Activated CD4-positive, alpha-beta T cell treated with anti-CD3 and anti-CD28 coated beads, Interleukin-2, amount 50 U/mL, for 24 hours (primary cell): Measurements from ENCODE around the gene ESRRA.

ENCODE experiments used
- DNase-seq, 2 donors: peaks; one replicate each; pipeline ENCODE4 v3.0.0-alpha.2; 2020; ENCODE audit warnings: low read depth in 1 of 2, low spot score in 1 of 2

ESRRA gene

DNA sequence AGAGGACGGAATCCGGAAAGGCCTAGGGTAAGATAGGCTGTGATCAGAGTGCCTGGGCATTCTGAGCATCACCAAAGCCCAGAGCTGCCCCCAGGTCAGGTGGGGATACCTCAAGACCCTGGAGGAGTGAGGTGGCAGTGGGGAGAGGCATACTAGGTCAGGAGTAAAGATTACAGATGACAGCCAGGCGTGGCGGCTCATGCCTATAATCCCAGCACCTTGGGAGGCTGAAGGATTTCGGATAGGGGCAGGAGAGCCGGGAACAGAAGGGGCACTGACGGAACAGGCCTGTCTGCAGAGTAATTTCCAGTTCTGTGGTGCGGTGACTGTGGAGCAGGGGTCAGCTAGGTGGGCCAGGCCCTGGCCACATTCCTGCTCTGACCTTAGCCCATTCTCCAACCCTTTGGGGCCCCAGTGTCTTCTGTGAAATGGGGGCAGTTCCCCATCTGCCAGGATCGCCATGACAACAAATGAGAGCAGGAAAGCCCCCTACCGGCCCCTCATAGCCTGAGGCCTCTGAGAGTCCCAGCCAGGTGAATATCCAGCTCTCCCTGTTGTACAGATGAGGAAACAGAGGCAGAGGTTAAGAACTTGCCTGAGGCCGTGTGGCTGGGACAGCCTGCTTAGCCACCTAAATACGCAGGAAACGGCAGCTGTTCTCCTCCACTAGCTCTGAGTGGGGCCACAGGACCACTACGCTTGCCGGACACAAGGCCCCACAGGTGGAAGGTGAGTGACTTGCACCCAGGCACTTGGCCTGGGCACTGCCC lies 30.1 kb upstream of the ESRRA start:
- no peak for DNase-seq

DNA sequence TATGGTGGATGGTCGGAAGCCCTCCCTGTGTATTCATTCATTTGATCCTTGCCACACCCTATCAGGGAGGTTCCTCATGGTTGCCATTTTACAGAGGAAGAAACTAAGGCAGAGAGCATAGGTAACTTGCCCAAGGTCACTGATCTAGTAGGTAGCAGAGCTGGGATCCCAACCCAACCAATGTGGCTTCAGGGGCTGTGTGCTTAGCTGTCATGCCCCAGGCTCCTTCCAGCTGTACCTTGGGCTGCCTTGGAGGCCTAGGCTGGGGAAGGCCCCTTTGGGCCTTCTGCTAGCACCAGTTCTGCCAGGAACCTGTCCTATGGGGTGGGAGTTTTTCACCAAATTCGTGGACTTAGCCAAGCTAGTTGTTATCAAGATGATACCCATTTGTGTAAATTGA lies 29.5 kb upstream of the ESRRA start:
- no peak for DNase-seq

DNA sequence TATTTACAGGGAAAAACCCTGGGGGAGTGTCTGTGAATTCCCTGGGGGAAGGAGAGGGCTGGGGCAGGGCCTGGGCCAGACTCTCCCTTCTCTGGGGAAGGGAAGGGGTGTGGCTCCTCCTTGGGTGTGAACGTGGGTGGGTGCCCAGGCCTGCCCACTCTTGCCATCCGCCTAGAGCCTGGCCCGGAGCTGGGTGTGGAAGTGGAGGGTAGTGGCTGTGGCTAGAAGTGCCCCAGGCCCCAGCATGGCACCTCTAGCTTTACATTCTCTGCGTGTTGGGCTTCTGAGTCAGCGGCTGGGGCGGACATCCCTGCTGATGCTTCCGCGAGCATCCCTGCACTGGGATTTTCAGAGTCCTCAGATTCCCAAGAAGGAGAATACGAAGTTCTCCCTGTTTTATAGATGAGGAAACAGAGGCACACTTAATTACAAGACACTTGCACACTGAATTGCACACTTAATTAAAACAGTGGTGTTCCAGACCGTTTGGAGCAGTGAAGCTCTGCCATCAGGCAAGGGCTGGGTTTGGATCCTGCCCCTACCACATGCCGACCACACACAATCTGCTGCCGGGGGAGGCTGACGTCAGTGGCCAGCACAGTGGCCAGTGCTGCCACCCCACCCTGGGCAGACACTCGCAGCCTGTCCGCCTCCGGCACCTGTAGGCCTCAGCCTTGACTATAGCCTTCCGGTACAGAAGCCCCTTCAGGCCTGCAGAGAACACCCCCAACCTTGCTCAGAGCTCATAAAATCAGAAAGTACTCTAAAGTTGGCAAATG lies 28.5 kb upstream of the ESRRA start:
- no peak for DNase-seq

DNA sequence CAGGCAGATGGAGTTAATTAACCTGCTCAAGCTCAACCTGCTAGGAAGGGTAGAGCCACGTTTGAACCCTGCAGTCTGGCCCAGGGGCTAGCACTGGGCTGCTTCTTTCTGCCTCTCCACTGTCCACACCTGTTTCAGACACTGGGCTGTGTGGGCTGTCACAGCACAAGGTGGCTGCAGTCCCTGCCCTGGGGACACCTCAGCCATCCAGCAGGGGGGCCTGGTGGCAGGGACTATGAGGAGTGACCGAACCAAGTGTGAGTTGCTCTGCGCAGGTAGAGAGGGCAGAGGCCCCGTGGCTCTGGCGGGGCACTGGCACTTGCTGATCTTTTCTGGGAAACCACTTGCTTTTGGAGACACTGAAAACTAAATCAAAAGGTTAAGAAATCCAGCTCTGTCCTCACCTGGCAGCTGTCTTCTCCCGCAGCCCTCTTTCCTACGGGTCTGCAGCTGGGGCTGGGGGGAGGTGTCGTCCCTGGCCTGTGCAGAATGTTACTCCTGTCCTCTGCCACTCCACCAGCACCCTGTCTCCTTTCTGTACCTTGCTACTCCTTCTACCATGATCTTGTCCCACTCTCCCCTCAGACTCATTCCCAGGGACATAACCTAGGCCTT lies 26.6 kb upstream of the ESRRA start:
- DNase-seq = no peak

DNA sequence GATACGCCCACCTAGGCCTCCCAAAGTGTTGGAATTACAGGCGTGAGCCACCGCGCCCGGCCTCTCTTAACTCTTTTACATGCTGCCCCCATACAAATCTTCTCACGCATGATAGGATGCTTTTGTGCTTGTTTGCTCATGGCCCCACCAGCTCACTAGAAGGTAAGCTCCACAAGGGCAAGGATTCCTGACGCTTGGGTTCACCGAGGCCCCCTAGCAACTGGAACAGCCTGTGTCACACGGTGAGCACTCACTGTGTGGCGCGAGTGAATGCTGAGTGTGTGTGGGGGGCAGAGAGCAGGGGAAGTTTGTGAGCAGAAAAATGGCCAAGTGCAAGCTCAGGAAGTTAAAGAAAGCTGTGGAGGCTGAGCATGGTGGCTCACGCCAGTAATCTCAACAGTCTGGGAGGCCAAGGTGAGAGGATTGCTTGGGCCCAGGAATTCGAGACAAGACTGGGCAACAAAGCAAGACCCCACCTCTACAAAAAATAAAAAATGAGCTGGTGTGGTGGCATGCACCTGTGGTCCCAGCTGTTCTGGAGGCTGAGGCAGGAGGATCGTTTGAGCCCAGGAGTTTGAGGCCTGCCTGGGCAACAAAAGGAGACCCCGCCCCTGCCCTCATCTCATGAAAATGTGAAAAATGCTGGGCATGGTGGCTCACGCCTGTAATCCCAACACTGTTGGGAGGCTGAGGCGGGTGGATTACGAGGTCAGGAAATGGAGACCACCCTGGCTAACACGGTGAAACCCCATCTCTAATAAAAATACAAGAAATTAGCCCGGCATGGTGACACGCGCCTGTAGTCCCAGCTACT lies 23.2 kb upstream of the ESRRA start:
- DNase-seq = no peak

DNA sequence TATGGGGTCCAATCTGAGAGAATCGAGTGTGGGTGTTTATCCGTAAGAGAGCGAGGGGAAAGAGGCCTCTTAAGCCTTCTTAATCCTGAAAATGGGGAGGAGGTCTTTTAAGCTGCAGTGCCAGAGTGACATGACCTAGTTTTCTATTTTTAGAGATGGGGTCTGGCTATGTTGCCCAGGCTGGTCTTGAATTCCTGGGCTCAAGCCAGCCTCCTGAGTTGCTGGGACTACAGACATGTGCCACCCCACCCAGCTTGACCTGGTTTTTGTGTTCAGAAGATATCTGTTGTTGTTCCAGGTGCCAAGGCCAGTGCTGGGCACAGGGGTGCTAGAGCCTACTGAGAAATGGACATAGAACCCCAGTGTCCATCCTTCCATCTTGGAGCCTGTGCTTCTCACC lies 22.2 kb upstream of the ESRRA start:
- no peak for DNase-seq

DNA sequence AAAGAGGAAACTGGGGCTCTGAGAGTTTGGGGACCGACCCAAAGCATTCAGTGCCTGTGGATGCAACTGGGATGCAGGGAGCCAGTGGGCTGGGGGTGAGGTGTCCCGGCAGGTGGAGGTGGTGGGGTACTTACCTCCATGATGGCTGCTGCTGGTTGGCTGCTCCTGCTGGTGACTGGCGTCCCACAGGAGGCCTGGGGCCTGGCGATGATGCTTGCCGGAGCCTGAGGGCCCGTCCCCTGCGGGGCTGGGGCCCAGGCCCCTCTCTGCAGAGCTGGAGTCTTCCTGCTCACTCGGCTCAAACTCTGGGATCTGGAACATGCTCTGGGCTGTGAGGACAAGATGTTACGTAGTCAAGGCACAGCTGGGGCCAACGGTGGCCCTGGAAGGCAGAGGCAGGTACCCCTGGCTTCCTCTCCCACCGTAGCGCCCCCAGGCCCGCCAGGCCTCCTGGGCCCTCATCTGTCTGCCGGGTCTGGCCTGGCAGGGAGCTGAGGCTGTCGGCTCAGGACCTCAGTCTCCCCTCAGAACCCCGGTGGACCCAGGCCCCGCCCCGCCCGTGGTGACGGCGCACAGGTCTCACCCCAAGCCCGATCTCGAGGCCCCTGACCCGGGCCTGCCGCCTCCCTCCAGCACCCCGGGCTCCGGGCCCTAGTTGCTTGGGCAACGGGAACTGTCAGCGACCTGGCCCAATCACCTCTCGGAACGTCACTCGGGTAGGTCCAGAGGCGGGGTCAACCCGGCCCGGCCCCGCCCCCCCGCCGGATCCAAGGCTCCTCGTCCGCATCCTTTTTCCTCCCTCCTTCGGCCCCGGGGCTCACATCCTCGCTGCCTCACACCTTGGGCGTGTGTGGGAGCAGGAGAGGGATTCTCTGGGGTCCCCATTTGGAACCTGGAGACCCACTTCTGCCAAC lies 21.0 kb upstream of the ESRRA start, which contains the start of gene BAD:
TSS of gene BAD (minus strand) at position 618 of the 914 bp plus-strand sequence. CDS start at position 321, 297 bp downstream.
- peak; percentile 81 to 90 for DNase-seq

DNA sequence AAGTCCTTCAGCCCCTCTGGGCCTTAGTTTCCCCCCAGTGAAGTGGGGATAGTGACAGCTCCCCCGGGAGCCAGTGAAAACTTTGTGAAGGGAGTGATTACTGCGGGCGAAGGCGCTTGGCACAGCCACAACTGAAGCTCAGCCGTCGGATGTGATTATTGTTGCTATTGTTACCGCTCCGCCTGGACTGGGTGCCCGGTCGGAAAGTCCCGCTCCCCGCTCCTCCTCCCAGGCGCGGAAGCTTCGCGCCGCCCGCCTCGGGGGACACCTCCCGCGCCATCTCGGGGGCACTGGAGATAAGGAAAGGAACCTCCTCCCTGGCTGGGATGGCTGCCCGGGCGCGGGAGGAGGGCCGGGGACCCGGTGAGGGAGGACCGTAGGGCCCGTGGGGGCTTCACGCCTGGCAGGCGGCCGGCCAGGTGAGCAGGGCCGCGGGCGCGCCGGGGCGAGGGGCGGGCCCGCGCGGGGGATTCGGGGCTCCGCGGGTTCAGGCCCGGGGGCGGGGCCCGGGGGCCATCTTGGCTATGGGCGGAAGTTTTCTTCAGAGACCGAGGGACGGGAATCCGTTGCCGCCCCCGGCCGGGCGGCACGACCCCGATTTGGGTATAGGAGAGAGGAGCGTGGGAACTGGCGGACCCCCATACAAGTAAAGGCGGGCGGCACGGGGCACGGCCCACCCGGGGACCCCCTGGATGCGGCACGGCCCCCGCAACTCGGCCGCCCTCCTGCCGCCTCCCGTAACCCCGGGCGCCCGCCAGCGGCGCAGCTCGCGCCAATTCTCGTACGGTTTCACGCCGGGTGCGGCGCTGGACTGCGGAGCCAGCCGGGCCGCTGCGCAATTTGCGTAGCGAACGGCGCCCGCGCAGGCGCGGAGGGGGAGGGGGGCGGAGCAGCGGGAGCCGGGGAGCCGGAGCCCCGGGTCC lies 20.1 kb upstream of the ESRRA start, which contains the start of gene GPR137:
TSS of gene GPR137 (plus strand) at position 887 of the 923 bp plus-strand sequence. CDS start 677 bp downstream, outside the sequence.
- DNase-seq = peak; percentile 80 to 97

DNA sequence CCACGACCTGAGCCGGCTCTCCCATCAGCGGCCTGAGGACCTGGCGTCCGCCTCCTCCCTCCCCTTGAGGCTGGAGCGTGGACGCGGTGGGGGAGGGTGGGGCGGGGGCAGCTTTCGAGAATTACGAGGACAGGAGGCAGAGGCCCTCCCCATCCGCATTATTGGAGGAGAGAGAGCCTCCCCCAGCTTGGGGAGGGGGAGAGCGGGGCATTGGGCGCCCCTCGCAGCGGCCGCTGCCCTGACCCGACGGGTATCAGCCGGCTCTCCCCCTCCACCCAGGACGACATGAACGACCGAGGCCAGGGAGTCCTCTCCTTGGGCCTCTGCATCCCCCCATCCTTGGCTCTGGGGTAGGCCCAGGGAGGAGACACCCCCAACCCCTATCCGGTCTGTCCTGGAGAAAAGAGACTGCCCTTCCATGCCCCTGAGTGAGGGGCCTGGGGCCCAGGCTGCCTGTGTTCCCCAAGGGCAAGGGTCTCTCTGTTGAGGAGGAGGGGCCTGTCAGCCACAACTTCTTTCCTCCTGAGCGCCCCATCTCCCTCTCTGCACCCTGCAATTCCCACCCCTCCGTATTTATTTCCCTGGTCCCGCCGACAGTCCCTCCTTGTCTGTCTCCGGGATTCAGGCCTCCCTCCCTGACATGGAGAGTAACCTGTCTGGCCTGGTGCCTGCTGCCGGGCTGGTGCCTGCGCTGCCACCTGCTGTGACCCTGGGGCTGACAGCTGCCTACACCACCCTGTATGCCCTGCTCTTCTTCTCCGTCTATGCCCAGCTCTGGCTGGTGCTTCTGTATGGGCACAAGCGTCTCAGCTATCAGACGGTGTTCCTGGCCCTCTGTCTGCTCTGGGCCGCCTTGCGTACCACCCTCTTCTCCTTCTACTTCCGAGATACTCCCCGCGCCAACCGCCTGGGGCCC lies 19.2 kb upstream of the ESRRA start:
- no peak for DNase-seq

DNA sequence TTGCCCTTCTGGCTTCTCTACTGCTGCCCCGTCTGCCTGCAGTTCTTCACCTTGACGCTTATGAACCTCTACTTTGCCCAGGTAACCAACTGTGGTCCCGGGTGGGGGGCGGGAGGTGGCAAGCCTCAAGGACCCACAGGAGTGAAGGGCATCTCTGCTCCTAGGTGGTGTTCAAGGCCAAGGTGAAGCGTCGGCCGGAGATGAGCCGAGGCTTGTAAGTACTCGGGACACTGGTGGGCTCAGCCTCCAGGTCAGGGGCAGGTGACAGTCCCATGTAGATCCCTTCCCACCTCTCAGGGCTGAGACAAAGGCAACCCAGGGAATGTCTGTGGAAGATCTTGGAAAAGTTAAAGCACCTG lies 18.5 kb upstream of the ESRRA start:
- no peak for DNase-seq

DNA sequence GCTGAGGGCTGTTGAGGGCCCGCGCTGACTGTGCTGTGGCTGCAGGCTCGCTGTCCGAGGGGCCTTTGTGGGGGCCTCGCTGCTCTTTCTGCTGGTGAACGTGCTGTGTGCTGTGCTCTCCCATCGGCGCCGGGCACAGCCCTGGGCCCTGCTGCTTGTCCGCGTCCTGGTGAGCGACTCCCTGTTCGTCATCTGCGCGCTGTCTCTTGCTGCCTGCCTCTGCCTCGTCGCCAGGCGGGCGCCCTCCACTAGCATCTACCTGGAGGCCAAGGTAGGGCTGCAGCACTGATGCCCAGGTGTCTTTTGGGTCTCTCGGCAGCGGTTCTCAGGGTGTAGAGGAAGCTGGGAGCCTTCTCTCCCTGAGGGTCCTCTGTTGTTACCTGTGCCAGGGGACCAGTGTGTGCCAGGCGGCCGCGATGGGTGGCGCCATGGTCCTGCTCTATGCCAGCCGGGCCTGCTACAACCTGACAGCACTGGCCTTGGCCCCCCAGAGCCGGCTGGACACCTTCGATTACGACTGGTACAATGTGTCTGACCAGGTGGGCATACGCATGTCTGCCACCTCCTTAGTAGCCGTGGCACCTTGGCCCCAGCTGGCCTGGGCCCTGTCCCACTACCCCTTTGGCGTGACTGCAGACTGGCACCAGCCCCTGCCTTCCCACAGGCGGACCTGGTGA lies 17.5 kb upstream of the ESRRA start:
- no peak for DNase-seq

DNA sequence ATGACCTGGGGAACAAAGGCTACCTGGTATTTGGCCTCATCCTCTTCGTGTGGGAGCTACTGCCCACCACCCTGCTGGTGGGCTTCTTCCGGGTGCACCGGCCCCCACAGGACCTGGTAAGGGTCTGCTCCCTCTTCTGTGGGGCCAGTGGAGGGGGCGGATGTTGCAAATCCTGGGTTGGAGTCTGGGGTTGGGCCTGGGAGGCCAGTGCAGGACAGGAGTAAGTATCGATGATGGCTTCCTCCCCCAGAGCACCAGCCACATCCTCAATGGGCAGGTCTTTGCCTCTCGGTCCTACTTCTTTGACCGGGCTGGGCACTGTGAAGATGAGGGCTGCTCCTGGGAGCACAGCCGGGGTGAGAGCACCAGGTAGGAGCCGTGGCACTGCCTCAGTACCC lies 17.0 kb upstream of the ESRRA start:
- no peak for DNase-seq

DNA sequence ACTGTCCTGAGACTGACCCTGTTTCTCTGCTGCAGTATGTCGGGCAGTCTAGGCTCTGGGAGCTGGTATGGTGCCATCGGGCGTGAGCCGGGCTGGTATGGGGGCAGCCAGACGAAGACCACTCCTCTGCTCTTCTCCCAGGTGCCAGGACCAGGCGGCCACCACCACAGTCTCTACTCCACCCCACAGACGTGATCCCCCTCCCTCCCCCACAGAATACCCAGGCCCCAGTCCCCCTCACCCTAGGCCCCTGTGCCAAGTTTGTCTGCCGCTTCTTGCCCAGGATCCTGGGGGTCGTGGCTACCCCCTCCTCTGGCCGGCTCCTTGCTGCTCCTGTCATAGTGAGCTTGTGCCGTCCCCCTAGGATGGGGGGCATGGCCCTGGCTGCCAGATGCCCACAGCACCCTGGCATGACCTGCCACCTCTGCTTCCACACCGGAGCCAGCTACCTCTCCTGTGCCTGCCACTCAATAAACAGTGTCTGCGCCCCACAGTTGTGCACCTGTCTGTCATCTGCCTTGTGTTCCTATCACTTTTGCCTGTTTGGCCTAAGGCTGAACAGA lies 16.2 kb upstream of the ESRRA start:
- DNase-seq = no peak

DNA sequence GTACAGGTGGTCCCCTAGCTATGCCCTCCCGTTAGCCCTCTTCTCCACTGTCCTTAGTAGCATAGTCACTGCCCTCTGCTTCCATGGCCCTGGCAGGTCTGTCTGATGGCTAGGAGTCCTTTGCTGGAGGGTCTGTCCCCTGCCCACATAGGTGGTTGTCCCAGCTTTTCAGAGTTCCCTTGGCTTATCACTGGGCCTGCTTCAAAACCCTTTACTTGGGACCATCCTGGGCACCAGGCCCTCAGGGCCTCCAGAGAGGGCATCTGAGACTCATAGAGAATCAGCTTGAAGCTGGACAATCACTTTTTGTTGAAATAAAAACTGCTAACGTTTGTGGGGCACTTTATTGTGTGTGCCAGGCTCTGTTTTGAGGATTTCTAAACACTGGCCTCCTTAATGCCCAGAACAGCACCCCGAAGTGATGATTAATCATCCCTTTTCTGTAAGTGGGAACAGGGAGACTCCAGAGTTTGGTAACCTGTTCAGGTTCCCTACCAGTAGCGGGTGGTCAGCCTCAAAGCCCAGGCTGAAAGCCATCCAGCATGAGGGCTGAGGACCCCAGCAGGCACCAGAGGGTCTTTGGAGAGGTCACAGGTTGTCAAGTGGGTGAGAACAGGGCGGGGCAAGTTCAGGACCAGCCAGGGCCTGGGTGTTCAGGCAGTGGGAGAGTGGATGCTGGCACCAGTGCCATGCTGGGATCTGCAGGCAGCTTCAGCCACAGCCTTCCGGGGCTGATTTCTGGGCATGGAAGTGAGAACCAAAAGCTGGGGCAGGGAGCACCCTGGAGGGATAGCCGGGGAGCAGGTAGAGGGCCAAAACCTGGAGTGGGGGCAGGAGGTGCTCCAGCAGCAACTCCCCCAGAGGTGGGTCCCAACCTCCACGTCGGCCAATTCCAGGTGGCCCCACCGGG lies 14.7 kb upstream of the ESRRA start:
- DNase-seq = no peak

DNA sequence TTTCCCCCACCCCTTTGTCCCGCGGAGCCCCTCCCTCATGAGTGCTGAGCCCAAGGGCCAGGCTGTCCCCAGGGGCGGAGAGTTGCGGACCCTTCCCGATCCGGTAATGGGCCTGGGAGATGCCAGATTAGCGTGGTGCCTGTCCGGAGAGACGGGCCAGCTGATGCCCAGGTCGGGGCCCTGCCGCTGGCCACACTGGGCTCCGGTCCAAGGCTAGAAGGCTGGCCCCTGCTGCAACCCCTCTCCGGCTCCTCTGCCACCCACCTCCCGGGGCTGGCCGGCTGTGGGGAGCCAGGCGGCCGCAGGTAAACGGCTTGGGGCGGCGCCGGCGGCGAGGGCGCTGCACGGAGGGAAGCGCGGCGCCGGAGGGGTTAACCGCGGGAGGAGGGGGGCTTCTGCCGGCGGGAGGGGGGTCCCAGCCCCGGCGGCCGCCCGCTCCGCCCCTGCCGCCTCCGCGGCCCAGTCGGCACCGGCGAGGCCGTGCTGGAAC lies 14.0 kb upstream of the ESRRA start, which contains the start of gene KCNK4:
TSS of gene KCNK4 (plus strand) at position 41 of the 490 bp plus-strand sequence. CDS start 1,717 bp downstream, outside the sequence.
- no peak for DNase-seq
